Caco-2 (cell line): ENCODE data around the gene LRMDA. TPM values are rescaled to one million over a fixed set of nuclear protein-coding genes. Genes with fewer than 3 reads are reported as not detected.

ENCODE experiments used
- BruUV-seq: library from RNA; stranded (reverse); fragments of 400-500 nt; replicated peaks from 2 replicates; lab custom pipeline; 2021; lab: Mats Ljungman, UMichigan
- CTCF ChIA-PET: fragments of 300-600 bp; sonication (Branson Sonifier 250); formaldehyde crosslinking; loops from one replicate; lab custom pipeline; 2022; ENCODE audit warnings: antibody characterized with exemption; lab: Charles Lee
- POLR2A ChIA-PET: fragments of 300-600 bp; sonication (Branson Sonifier 250); formaldehyde crosslinking; loops from one replicate; lab custom pipeline; 2022; ENCODE audit warnings: antibody characterized with exemption; lab: Charles Lee
- DNase-seq, 2 experiments: peaks; one replicate each; pipeline versions ENCODE4 v3.0.0 to v3.0.0-alpha.2; 2020 to 2022
- H3K27me3 ChIP-seq: replicated peaks from 2 replicates; pipeline ENCODE4 v1.6.0; 2011; ENCODE audit warnings: low read length; ENCODE audit not compliant: control insufficient read depth, insufficient read depth
- H3K36me3 ChIP-seq: 2 replicates; pipeline ENCODE4 v1.5.1; 2011; ENCODE audit warnings: low read length; ENCODE audit not compliant: control insufficient read depth, insufficient read depth
- H3K4me1 ChIP-seq: fragments of 250-450 bp; sonication (Bioruptor Pico); 2 replicates; pipeline ENCODE4 v1.5.1; 2020; ENCODE audit warnings: mild to moderate bottlenecking
- H3K4me3 ChIP-seq: 2 replicates; pipeline ENCODE4 v1.5.1; 2011; ENCODE audit warnings: low read depth, mild to moderate bottlenecking, control low read depth, low read length
- H3K9me3 ChIP-seq: fragments of 250-450 bp; sonication (Bioruptor Pico); 2 replicates; pipeline ENCODE4 v1.5.1; 2020; ENCODE audit warnings: mild to moderate bottlenecking, moderate library complexity
- H3K27ac Mint-ChIP-seq: one replicate; pipeline ENCODE4 v1.8.0; 2022; ENCODE audit warnings: mixed read lengths; ENCODE audit not compliant: unreplicated experiment
- H3K27me3 Mint-ChIP-seq: one replicate; pipeline ENCODE4 v1.8.0; 2022; ENCODE audit warnings: mixed read lengths; ENCODE audit not compliant: insufficient read depth, unreplicated experiment
- H3K36me3 Mint-ChIP-seq: one replicate; pipeline ENCODE4 v1.8.0; 2022; ENCODE audit warnings: mild to moderate bottlenecking, mixed read lengths; ENCODE audit not compliant: insufficient read depth, unreplicated experiment
- H3K4me1 Mint-ChIP-seq: one replicate; pipeline ENCODE4 v1.8.0; 2022; ENCODE audit warnings: low read depth, mixed read lengths; ENCODE audit not compliant: unreplicated experiment
- H3K4me3 Mint-ChIP-seq: one replicate; pipeline ENCODE4 v1.8.0; 2022; ENCODE audit warnings: mild to moderate bottlenecking, moderate library complexity, mixed read lengths; ENCODE audit not compliant: unreplicated experiment
- H3K9me3 Mint-ChIP-seq: one replicate; pipeline ENCODE4 v1.8.0; 2022; ENCODE audit warnings: mixed read lengths; ENCODE audit not compliant: unreplicated experiment
- CTCF ChIP-seq, 2 experiments: fragments of 200-600 bp in 1 of 2; IDR thresholded peaks; 1 replicate in 1 of 2; 2 replicates in 1 of 2; pipeline versions ENCODE4 v1.5.1 to v1.8.0; 2011 to 2022; ENCODE audit warnings: antibody characterized with exemption in 1 of 2, control low read depth in 1 of 2, inconsistent platforms in 1 of 2, low read depth in 1 of 2, low read length in 1 of 2, mild to moderate bottlenecking in 1 of 2, moderate library complexity in 1 of 2; ENCODE audit not compliant: insufficient read depth in 1 of 2, severe bottlenecking in 1 of 2, unreplicated experiment in 1 of 2
- intact Hi-C: fragments of 100-400 bp; cut with micrococcal nuclease; formaldehyde crosslinking; loops from one replicate; pipeline ENCODE4 v1.10.0; 2022; ENCODE audit not compliant: unreplicated experiment
- total RNA-seq: library from RNA; stranded (reverse); gene quantifications from 2 replicates; pipeline ENCODE4 v1.2.3, GENCODE V29; 2022

Gene LRMDA
- total RNA-seq, 1 experiment from 2014 or later, result 18.5 TPM

GRCh38 chr10:76436401-76436811 is 1005.0 kb downstream of the LRMDA start:
- POLR2A ChIA-PET, result no interaction called here
- Histone ChIP-seq H3K36me3 (no peaks in the 10 kb centered on the region; the same call in 1 of the 2 replicates), H3K4me1 (no peaks in the 10 kb centered on the region; the same call in 1 of the 2 replicates)

GRCh38 chr10:76436981-76437380 is 1005.6 kb downstream of the LRMDA start:
- no peak for TF ChIP-seq CTCF (IDR thresholded peaks at IDR 0.05; ENCODE audit: insufficient read depth in 1 of 2, low read depth in 1 of 2, low read length in 1 of 2, severe bottlenecking in 1 of 2, unreplicated experiment in 1 of 2)
- Histone ChIP-seq H3K4me1 (no peaks in the 10 kb centered on the region; the same call in 1 of the 2 replicates), H3K9me3 (no peaks in the 10 kb centered on the region), H3K4me3 (no peak overlapping the region), H3K36me3 (no peaks in the 10 kb centered on the region; the same call in 1 of the 2 replicates), H3K27me3 (no peaks in the 10 kb centered on the region)
- Mint-ChIP-seq H3K36me3 (no peaks in the 10 kb centered on the region), H3K4me1 (peaks cover 6% of the 10 kb centered on the region), H3K9me3 (no peaks in the 10 kb centered on the region), H3K27ac (no peak overlapping the region), H3K27me3 (no peaks in the 10 kb centered on the region), H3K4me3 (no peak overlapping the region)
- BruUV-seq, result no TSS peak
- DNase-seq, result no peak
- ChIA-PET POLR2A (no interaction called here), CTCF (no interaction called here)
- intact Hi-C loops, result no loop called here

More at GRCh38 chr10:76436401-76436811, 1005.0 kb downstream of the LRMDA start:
- no peak for DNase-seq
- no peak overlapping the region for H3K4me3 ChIP-seq
- CTCF ChIA-PET, result no interaction called here
- Mint-ChIP-seq H3K4me1 (peaks cover 10% of the 10 kb centered on the region), H3K27ac (no peak overlapping the region), H3K4me3 (no peak overlapping the region), H3K27me3 (no peaks in the 10 kb centered on the region), H3K36me3 (no peaks in the 10 kb centered on the region), H3K9me3 (no peaks in the 10 kb centered on the region)
- no peak for TF ChIP-seq CTCF (IDR thresholded peaks at IDR 0.05; ENCODE audit: insufficient read depth in 1 of 2, low read depth in 1 of 2, low read length in 1 of 2, severe bottlenecking in 1 of 2, unreplicated experiment in 1 of 2)
- H3K27me3 ChIP-seq, result no peaks in the 10 kb centered on the region
- H3K9me3 ChIP-seq, result no peaks in the 10 kb centered on the region
- no TSS peak for BruUV-seq
- intact Hi-C loops, result no loop called here

GRCh38 chr10:76440426-76440825 is 1009.0 kb downstream of the LRMDA start:
- DNase-seq, result no peak
- no peaks in the 10 kb centered on the region for H3K4me1 Mint-ChIP-seq
- no peak overlapping the region for H3K27ac Mint-ChIP-seq
- TF ChIP-seq CTCF (IDR thresholded peaks at IDR 0.05; ENCODE audit: insufficient read depth in 1 of 2, low read depth in 1 of 2, low read length in 1 of 2, severe bottlenecking in 1 of 2, unreplicated experiment in 1 of 2), result no peak
- intact Hi-C loops, result no loop called here
- no peaks in the 10 kb centered on the region for H3K36me3 Mint-ChIP-seq
- Histone ChIP-seq H3K9me3 (no peaks in the 10 kb centered on the region), H3K36me3 (no peaks in the 10 kb centered on the region), H3K4me3 (no peak overlapping the region), H3K27me3 (no peaks in the 10 kb centered on the region), H3K4me1 (peaks cover 3% of the 10 kb centered on the region; the same call in 1 of the 2 replicates)
- no peaks in the 10 kb centered on the region for H3K27me3 Mint-ChIP-seq
- no peak overlapping the region for H3K4me3 Mint-ChIP-seq
- BruUV-seq, result no TSS peak
- no peaks in the 10 kb centered on the region for H3K9me3 Mint-ChIP-seq
- POLR2A ChIA-PET, result no interaction called here
- CTCF ChIA-PET, result no interaction called here
